PFSK-1 (cell line): ENCODE measurements around the gene TESK2.

ENCODE experiments used
- FOXP2 ChIP-seq: optimal IDR thresholded peaks from 2 replicates; pipeline ENCODE3; 2011; ENCODE audit warnings: borderline replicate concordance, control low read depth, inconsistent platforms; ENCODE audit not compliant: insufficient read depth; ENCODE audit errors: extremely low read length, extremely low read depth
- POLR2AphosphoS5 ChIP-seq: IDR thresholded peaks from 2 replicates; pipeline ENCODE4 v1.6.1; 2012; ENCODE audit warnings: low read depth, mild to moderate bottlenecking, control low read depth, low read length, moderate library complexity
- SIN3A ChIP-seq: IDR thresholded peaks from 2 replicates; pipeline ENCODE4 v1.6.1; 2012; ENCODE audit warnings: mild to moderate bottlenecking, low read length, moderate library complexity, borderline replicate concordance; ENCODE audit not compliant: insufficient read depth
- TAF1 ChIP-seq: IDR thresholded peaks from 2 replicates; pipeline ENCODE4 v1.6.1; 2012; ENCODE audit warnings: low read length, control low read depth, borderline replicate concordance; ENCODE audit not compliant: insufficient read depth
- TF ChIP-seq, protein P1 (sequence below), 2 experiments: IDR thresholded peaks; 2 replicates each; pipeline versions ENCODE4 v1.6.1 to v1.8.0; 2011 to 2012; ENCODE audit warnings: low read depth in 2 of 2, low read length in 2 of 2, control low read depth in 1 of 2, inconsistent platforms in 1 of 2, mild to moderate bottlenecking in 1 of 2, moderate library complexity in 1 of 2; ENCODE audit not compliant: insufficient read depth in 1 of 2

The TESK2 gene

DNA sequence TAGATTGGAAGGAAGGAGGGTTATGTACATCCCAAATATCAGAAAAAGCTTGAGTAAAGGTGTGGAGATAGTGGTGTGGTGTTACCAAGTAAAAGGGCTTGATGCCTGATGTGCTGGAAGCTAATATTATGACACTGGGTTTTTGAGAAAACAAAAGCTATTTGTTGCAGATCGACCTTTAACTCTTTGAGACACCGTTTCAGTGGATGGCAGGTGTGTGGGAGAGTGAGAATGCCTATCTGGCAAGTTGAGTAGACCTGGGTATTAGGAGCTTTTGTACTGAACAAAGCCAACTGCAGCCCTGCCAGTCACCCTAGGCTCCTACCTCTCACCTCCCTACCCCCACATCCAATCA is 10.5 kb upstream of the TESK2 start:
- TF ChIP-seq SIN3A, result no peak
- TF ChIP-seq, protein P1, sequence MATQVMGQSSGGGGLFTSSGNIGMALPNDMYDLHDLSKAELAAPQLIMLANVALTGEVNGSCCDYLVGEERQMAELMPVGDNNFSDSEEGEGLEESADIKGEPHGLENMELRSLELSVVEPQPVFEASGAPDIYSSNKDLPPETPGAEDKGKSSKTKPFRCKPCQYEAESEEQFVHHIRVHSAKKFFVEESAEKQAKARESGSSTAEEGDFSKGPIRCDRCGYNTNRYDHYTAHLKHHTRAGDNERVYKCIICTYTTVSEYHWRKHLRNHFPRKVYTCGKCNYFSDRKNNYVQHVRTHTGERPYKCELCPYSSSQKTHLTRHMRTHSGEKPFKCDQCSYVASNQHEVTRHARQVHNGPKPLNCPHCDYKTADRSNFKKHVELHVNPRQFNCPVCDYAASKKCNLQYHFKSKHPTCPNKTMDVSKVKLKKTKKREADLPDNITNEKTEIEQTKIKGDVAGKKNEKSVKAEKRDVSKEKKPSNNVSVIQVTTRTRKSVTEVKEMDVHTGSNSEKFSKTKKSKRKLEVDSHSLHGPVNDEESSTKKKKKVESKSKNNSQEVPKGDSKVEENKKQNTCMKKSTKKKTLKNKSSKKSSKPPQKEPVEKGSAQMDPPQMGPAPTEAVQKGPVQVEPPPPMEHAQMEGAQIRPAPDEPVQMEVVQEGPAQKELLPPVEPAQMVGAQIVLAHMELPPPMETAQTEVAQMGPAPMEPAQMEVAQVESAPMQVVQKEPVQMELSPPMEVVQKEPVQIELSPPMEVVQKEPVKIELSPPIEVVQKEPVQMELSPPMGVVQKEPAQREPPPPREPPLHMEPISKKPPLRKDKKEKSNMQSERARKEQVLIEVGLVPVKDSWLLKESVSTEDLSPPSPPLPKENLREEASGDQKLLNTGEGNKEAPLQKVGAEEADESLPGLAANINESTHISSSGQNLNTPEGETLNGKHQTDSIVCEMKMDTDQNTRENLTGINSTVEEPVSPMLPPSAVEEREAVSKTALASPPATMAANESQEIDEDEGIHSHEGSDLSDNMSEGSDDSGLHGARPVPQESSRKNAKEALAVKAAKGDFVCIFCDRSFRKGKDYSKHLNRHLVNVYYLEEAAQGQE (IDR thresholded peaks at IDR 0.05; ENCODE audit: insufficient read depth in 1 of 2, low read depth in 2 of 2, low read length in 2 of 2), result no peak
- no peak for TF ChIP-seq TAF1
- TF ChIP-seq FOXP2, result no peak
- no peak for TF ChIP-seq POLR2AphosphoS5

DNA sequence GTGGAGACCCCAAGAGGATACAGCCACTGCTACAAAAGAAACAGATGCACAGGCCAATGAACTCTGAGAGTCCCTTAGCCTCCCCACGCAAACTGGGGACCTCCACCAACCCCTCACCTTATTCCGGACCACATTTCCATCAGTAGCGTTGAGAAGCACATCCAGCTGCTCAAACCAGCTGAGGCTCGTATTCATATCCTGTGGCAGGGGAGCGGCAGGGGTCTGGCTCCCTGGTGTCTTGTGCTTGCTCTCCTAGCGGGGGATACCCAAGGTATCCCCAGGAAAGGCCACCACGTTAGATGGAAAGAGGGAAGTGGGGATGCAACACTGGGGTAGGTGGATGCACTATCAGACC is 8.4 kb upstream of the TESK2 start:
- no peak for TF ChIP-seq TAF1
- no peak for TF ChIP-seq POLR2AphosphoS5
- TF ChIP-seq, protein P1 (IDR thresholded peaks at IDR 0.05; ENCODE audit: insufficient read depth in 1 of 2, low read depth in 2 of 2, low read length in 2 of 2), result no peak
- TF ChIP-seq FOXP2, result no peak
- no peak for TF ChIP-seq SIN3A

DNA sequence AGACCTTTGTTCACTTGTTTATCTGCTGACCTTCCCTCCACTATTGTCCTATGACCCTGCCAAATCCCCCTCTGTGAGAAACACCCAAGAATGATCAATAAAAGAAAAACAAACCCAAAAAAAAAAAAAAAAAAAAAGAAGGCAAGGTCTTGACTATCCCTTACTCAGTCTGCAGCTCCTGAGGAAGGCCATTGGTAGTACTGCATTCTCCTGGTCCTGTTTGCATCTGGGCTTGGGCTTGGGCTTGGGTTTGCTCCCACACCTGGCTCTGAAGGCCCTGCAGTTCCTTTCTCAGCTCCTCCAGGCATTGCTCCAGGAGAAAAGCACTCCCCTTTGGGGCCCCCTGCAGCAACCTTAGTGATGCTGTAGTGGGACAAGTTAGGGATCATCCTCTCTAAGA is 7.3 kb upstream of the TESK2 start:
- TF ChIP-seq TAF1 (no peak), FOXP2 (no peak), POLR2AphosphoS5 (no peak), SIN3A (no peak)
- TF ChIP-seq, protein P1 (IDR thresholded peaks at IDR 0.05; ENCODE audit: insufficient read depth in 1 of 2, low read depth in 2 of 2, low read length in 2 of 2), result no peak

DNA sequence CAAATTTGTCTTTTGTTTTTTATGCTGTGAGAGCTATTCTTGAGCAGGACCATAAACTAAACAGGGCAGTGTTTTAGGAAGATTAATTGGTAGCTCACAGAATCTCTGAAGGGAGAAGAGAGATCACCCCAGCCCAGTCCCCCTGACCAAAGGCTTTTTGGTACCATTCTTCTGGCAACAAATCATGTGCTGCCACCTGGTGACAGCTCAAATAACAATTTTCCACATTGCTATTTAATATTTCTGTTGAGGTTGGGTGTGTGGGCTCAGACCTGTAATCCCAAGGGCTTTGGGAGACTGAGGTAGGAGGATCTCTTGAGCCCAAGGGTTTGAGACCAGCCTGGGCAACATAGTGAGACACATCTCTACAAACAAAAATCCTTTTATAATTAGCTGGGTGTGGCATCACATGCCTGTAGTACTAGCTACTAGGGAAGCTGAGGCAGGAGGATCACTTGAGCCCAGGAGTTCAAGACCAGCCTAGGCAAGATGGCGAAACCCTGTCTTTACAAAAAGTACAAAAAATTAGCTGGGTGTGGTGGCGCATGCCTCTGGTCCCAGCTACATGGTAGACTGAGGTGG is 2.2 kb upstream of the TESK2 start:
- TF ChIP-seq TAF1 (no peak), SIN3A (no peak), POLR2AphosphoS5 (no peak), FOXP2 (no peak)
- TF ChIP-seq, protein P1 (IDR thresholded peaks at IDR 0.05; ENCODE audit: insufficient read depth in 1 of 2, low read depth in 2 of 2, low read length in 2 of 2), result no peak

DNA sequence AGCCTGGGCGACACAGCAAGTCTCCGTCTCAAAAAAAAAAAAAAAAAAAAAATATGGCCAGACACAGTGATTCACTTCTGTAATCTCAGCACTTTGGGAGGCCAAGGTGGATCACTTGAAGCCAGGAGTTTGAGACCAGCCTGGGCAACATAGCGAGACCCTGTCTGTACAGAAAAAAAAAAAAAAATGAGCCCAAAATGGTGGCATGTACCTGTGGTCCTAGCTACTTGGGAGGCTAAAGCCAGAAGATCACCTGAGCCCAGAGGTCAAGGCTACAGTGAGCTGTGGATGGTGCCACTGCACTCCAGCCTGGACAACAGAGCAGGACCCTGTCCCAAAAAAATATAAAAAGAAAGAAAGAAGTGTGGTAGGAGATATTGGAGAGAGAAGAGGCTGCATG is 1.7 kb upstream of the TESK2 start:
- TF ChIP-seq TAF1 (no peak), POLR2AphosphoS5 (no peak)
- TF ChIP-seq, protein P1 (IDR thresholded peaks at IDR 0.05; ENCODE audit: insufficient read depth in 1 of 2, low read depth in 2 of 2, low read length in 2 of 2), result no peak
